ENCODE data around the gene EZR.
A peak's percentile ranks its signal among the peaks of the same experiment; 100 is the strongest.

The EZR gene

GRCh38 chr6:158819977-158820622 lies 932 bp upstream of the EZR start:
- H3K27ac ChIP-seq, result peak overlapping the region; percentile 93
- peak; percentile 66 for DNase-seq (ENCODE audit: low read depth, low spot score)

- DNase-seq (ENCODE audit: low read depth, low spot score), result no peak
- peak overlapping the region; percentile 93 for H3K27ac ChIP-seq
These were observed 471 bp downstream of the EZR start for GRCh38 chr6:158818581-158819212.

- DNase-seq (ENCODE audit: low read depth, low spot score), result no peak
- peak overlapping the region; percentile 93 for H3K27ac ChIP-seq
These were observed 1.2 kb downstream of the EZR start for GRCh38 chr6:158817728-158818580.

GRCh38 chr6:158816803-158817727 lies 2.1 kb downstream of the EZR start:
- H3K27ac ChIP-seq, result peak overlapping the region; percentile 93
- DNase-seq (ENCODE audit: low read depth, low spot score), result no peak

- no peak for DNase-seq (ENCODE audit: low read depth, low spot score)
- H3K27ac ChIP-seq, result peak overlapping the region; percentile 93
These were observed 2.8 kb downstream of the EZR start for GRCh38 chr6:158816329-158816728.

GRCh38 chr6:158815907-158816306 lies 3.3 kb downstream of the EZR start:
- no peak for DNase-seq (ENCODE audit: low read depth, low spot score)

GRCh38 chr6:158815379-158815724 lies 3.8 kb downstream of the EZR start:
- H3K27ac ChIP-seq, result peak overlapping the region; percentile 93
- no peak for DNase-seq (ENCODE audit: low read depth, low spot score)

More at GRCh38 chr6:158815907-158816306, 3.3 kb downstream of the EZR start:
- peak overlapping the region; percentile 93 for H3K27ac ChIP-seq

GRCh38 chr6:158813032-158813431 lies 6.1 kb downstream of the EZR start:
- H3K27ac ChIP-seq, result peak overlapping the region; percentile 38
- DNase-seq (ENCODE audit: low read depth, low spot score), result no peak

- DNase-seq (ENCODE audit: low read depth, low spot score), result no peak
- peak overlapping the region; percentile 38 for H3K27ac ChIP-seq
These were observed 6.6 kb downstream of the EZR start for GRCh38 chr6:158812611-158813010.

- H3K27ac ChIP-seq, result peak overlapping the region; percentile 38
- DNase-seq (ENCODE audit: low read depth, low spot score), result no peak
These were observed 8.7 kb downstream of the EZR start for GRCh38 chr6:158810155-158811095.

GRCh38 chr6:158808941-158809678 lies 10.1 kb downstream of the EZR start:
- peak overlapping the region; percentile 38 for H3K27ac ChIP-seq
- no peak for DNase-seq (ENCODE audit: low read depth, low spot score)

- peak overlapping the region; percentile 38 for H3K27ac ChIP-seq
- no peak for DNase-seq (ENCODE audit: low read depth, low spot score)
These were observed 10.7 kb downstream of the EZR start for GRCh38 chr6:158808442-158808833.

GRCh38 chr6:158807515-158808441 lies 11.4 kb downstream of the EZR start:
- H3K27ac ChIP-seq, result peak overlapping the region; percentile 38
- DNase-seq (ENCODE audit: low read depth, low spot score), result no peak

GRCh38 chr6:158805698-158806377 lies 13.3 kb downstream of the EZR start:
- DNase-seq (ENCODE audit: low read depth, low spot score), result no peak
- H3K27ac ChIP-seq, result peak overlapping the region; percentile 34

- H3K27ac ChIP-seq, result peak overlapping the region; percentile 41
- no peak for DNase-seq (ENCODE audit: low read depth, low spot score)
These were observed 15.0 kb downstream of the EZR start for GRCh38 chr6:158804207-158804606.

GRCh38 chr6:158803733-158804143 lies 15.4 kb downstream of the EZR start:
- peak overlapping the region; percentile 41 for H3K27ac ChIP-seq
- DNase-seq (ENCODE audit: low read depth, low spot score), result no peak
